ENCODE measurements around the gene CTSE.

CTSE gene

GRCh38 chr1:206010060-206010459, 13.6 kb downstream of the CTSE start:
- H3K4me3 ChIP-seq (ENCODE audit: low read depth, low read length) = no peak overlapping the region
- no peak for TF ChIP-seq CTCF (IDR thresholded peaks at IDR 0.05; ENCODE audit: control insufficient read depth, extremely low read depth, insufficient read depth)
- no peak for DNase-seq (ENCODE audit: low read depth)

- DNase-seq (ENCODE audit: low read depth) = no peak
- no peak for TF ChIP-seq CTCF (IDR thresholded peaks at IDR 0.05; ENCODE audit: control insufficient read depth, extremely low read depth, insufficient read depth)
- H3K4me3 ChIP-seq (ENCODE audit: low read depth, low read length) = no peak overlapping the region
Measured at GRCh38 chr1:206006946-206007345, 16.7 kb downstream of the CTSE start.

GRCh38 chr1:206005778-206006180, 17.9 kb downstream of the CTSE start:
- H3K4me3 ChIP-seq (ENCODE audit: low read depth, low read length) = no peak overlapping the region
- no peak for TF ChIP-seq CTCF (IDR thresholded peaks at IDR 0.05; ENCODE audit: control insufficient read depth, extremely low read depth, insufficient read depth)
- no peak for DNase-seq (ENCODE audit: low read depth)

- TF ChIP-seq CTCF (IDR thresholded peaks at IDR 0.05; ENCODE audit: control insufficient read depth, extremely low read depth, insufficient read depth) = no peak
- no peak overlapping the region for H3K4me3 ChIP-seq (ENCODE audit: low read depth, low read length)
- DNase-seq (ENCODE audit: low read depth) = no peak
Measured at GRCh38 chr1:206005234-206005633, 18.5 kb downstream of the CTSE start.

GRCh38 chr1:206004826-206005225, 18.9 kb downstream of the CTSE start:
- no peak overlapping the region for H3K4me3 ChIP-seq (ENCODE audit: low read depth, low read length)
- DNase-seq (ENCODE audit: low read depth) = no peak

GRCh38 chr1:206003854-206004800, 19.6 kb downstream of the CTSE start:
- no peak for TF ChIP-seq CTCF (IDR thresholded peaks at IDR 0.05; ENCODE audit: control insufficient read depth, extremely low read depth, insufficient read depth)
- DNase-seq (ENCODE audit: low read depth) = no peak
- H3K4me3 ChIP-seq (ENCODE audit: low read depth, low read length) = no peak overlapping the region

More at GRCh38 chr1:206004826-206005225, 18.9 kb downstream of the CTSE start:
- TF ChIP-seq CTCF (IDR thresholded peaks at IDR 0.05; ENCODE audit: control insufficient read depth, extremely low read depth, insufficient read depth) = no peak

Data from LNCaP clone FGC (cell line).